HEK293 (cell line): ENCODE measurements around the gene CIITA.
A peak's percentile ranks its signal among the peaks of the same experiment; 100 is the strongest.

Experiments used
- CTCF ChIA-PET: fragments of 350-600 bp; formaldehyde crosslinking; extraction: SDS; loops from one replicate; lab custom pipeline; 2021; ENCODE audit warnings: antibody characterized with exemption; lab: Yijun Ruan, JAX
- POLR2A ChIA-PET: fragments of 300-600 bp; formaldehyde crosslinking; extraction: SDS; loops from one replicate; lab custom pipeline; 2020; ENCODE audit warnings: antibody characterized with exemption, inconsistent platforms; lab: Yijun Ruan, JAX
- H3K27ac ChIP-seq: fragments of 200-500 bp; sonication (Bioruptor generic); 2 replicates; pipeline ENCODE4 v1.5.1; 2014; ENCODE audit warnings: low read depth, low read length, control low read depth, inconsistent platforms; ENCODE audit errors: extremely low read depth
- H3K36me3 ChIP-seq, 2 experiments: fragments of 200-500 bp in 1 of 2; sonication (Bioruptor generic) in 1 of 2; 1 replicate in 1 of 2; 2 replicates in 1 of 2; pipeline ENCODE4 v1.5.1; 2014 to 2017; ENCODE audit warnings: inconsistent platforms in 2 of 2, low read length in 2 of 2; ENCODE audit not compliant: control insufficient read depth in 2 of 2, insufficient read depth in 1 of 2
- H3K4me1 ChIP-seq: fragments of 200-500 bp; sonication (Bioruptor generic); 2 replicates; pipeline ENCODE4 v1.5.1; 2014; ENCODE audit warnings: mild to moderate bottlenecking, low read length, inconsistent platforms; ENCODE audit not compliant: control insufficient read depth, insufficient read depth
- H3K4me3 ChIP-seq: 2 replicates; pipeline ENCODE4 v1.5.1; 2011; ENCODE audit warnings: low read depth, mild to moderate bottlenecking, control low read depth, low read length, moderate library complexity
- H3K9me3 ChIP-seq: fragments of 200-500 bp; sonication (Bioruptor generic); 2 replicates; pipeline ENCODE4 v1.5.1; 2014; ENCODE audit warnings: low read depth, low read length, inconsistent platforms; ENCODE audit not compliant: control insufficient read depth, insufficient read depth
- REST ChIP-seq: fragments of 450-650 bp; formaldehyde crosslinking; IDR thresholded peaks from 2 replicates; pipeline ENCODE4 v1.5.1; 2016; ENCODE audit warnings: missing biosample characterization, missing genetic modification characterization
- TRIM28 ChIP-seq: IDR thresholded peaks from 2 replicates; pipeline ENCODE4 v1.6.1; 2011; ENCODE audit warnings: low read length, control low read depth, borderline replicate concordance
- ZBTB26 ChIP-seq: fragments of 450-650 bp; formaldehyde crosslinking; optimal IDR thresholded peaks from 2 replicates; pipeline ENCODE3; 2016; ENCODE audit warnings: missing biosample characterization, mild to moderate bottlenecking, missing genetic modification characterization
- ZBTB8A ChIP-seq: fragments of 450-650 bp; formaldehyde crosslinking; IDR thresholded peaks from 2 replicates; pipeline ENCODE4 v1.5.1; 2016; ENCODE audit warnings: missing biosample characterization, missing genetic modification characterization
- ZNF138 ChIP-seq: fragments of 450-650 bp; formaldehyde crosslinking; IDR thresholded peaks from 2 replicates; pipeline ENCODE4 v1.5.1; 2016; ENCODE audit warnings: missing biosample characterization, missing genetic modification characterization, borderline replicate concordance
- ZNF280C ChIP-seq: fragments of 450-650 bp; formaldehyde crosslinking; IDR thresholded peaks from 2 replicates; pipeline ENCODE4 v1.5.1; 2016; ENCODE audit warnings: missing biosample characterization, missing genetic modification characterization
- ZNF623 ChIP-seq: fragments of 450-650 bp; formaldehyde crosslinking; IDR thresholded peaks from 2 replicates; pipeline ENCODE4 v1.5.1; 2016; ENCODE audit warnings: missing biosample characterization, missing genetic modification characterization
- TF ChIP-seq, protein P1 (sequence below): fragments of 450-650 bp; formaldehyde crosslinking; IDR thresholded peaks from 2 replicates; pipeline ENCODE4 v1.5.1; 2016; ENCODE audit warnings: missing biosample characterization, missing genetic modification characterization
- TF ChIP-seq, protein P2 (sequence below): fragments of 450-650 bp; formaldehyde crosslinking; IDR thresholded peaks from 2 replicates; pipeline ENCODE4 v1.5.1; 2016; ENCODE audit warnings: missing biosample characterization, missing genetic modification characterization

CIITA gene

DNA sequence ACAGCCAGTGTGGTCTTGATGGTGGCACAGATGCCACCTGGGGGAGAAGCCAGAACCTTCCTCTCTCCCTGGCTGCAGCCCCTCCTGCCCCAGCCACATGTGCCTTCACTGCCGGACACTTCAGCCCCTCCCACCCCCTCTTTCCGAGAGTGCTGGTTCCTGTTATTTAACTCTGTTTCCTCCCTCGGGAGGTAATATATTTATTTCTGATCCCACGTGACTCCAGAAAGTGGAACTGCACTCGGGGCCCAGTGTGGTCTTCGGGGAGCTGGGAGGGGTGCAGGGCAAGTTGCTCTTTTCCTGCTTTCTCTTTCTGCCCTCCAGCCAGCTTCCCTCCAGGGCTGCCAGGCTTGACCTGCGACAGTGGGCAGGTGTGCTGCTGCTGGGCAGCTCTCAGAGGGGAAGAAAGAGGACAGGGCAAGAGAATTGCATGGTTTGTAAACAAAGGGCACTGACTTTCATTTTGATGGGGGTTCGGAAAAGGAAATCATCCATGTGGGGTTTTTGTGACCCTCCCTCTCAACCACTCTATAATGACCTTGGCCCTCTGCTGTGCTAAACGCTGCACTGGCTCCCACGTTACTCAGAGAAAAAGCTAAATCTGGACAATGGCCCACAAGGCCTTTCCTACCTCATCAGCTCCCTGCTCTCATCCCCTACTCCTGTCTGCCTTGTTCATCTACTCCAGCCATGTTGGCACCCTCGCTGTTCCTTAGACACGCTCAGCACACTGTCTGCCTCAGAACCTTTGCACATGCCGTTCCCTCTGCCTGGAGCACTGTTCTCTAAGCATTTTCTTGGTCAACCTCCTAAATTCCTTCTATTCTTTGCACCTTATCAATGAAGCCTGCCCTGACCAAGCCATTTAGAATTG, 8.2 kb upstream of the CIITA start:
- CTCF ChIA-PET = no interaction called here
- TF ChIP-seq, protein P1, sequence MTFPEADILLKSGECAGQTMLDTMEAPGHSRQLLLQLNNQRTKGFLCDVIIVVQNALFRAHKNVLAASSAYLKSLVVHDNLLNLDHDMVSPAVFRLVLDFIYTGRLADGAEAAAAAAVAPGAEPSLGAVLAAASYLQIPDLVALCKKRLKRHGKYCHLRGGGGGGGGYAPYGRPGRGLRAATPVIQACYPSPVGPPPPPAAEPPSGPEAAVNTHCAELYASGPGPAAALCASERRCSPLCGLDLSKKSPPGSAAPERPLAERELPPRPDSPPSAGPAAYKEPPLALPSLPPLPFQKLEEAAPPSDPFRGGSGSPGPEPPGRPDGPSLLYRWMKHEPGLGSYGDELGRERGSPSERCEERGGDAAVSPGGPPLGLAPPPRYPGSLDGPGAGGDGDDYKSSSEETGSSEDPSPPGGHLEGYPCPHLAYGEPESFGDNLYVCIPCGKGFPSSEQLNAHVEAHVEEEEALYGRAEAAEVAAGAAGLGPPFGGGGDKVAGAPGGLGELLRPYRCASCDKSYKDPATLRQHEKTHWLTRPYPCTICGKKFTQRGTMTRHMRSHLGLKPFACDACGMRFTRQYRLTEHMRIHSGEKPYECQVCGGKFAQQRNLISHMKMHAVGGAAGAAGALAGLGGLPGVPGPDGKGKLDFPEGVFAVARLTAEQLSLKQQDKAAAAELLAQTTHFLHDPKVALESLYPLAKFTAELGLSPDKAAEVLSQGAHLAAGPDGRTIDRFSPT (tag by site-specific recombination) = no peak
- peak; percentile 52 for TF ChIP-seq ZNF623 (tag by site-specific recombination)
- no peak for TF ChIP-seq ZNF280C (tag by site-specific recombination)
- POLR2A ChIA-PET = no interaction called here
- H3K36me3 ChIP-seq = no peaks in the 10 kb centered on the region
- no peak overlapping the region for H3K4me3 ChIP-seq
- no peaks in the 10 kb centered on the region for H3K9me3 ChIP-seq
- no peaks in the 10 kb centered on the region for H3K4me1 ChIP-seq
- no peak overlapping the region for H3K27ac ChIP-seq

DNA sequence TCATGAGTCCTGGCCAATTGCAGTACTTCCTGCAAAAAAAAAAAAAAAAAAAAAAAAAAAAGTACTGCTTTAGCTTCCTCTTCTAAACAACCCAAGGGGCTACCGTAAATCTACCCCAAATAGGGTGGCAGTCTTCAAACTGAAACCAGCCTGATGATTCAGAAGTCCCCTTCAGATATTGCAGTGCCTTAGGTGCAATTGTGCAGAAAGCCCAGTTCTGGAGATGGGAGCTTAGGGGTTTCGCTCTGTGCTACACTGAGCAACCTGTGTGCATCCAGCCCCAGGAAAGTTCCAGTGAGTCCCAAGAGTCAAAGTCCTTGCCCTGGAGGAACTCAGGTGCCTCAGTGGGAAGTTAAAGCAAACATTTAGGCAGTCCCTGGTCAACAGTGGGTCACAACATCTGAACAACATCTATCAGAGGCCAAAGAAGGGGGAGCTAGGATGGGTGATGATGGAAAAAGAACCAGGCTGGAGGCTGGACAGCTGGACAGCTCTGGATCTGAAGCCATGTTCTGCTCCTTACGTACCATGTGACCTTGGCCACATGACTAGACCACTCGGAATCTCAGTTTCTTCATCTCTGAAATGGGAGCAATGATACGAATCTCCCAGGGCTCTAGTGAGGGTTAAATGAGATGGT, 6.7 kb upstream of the CIITA start:
- CTCF ChIA-PET = no interaction called here
- no peak overlapping the region for H3K4me3 ChIP-seq
- no peak overlapping the region for H3K27ac ChIP-seq
- H3K9me3 ChIP-seq = no peaks in the 10 kb centered on the region
- no peaks in the 10 kb centered on the region for H3K4me1 ChIP-seq
- TF ChIP-seq, protein P2, sequence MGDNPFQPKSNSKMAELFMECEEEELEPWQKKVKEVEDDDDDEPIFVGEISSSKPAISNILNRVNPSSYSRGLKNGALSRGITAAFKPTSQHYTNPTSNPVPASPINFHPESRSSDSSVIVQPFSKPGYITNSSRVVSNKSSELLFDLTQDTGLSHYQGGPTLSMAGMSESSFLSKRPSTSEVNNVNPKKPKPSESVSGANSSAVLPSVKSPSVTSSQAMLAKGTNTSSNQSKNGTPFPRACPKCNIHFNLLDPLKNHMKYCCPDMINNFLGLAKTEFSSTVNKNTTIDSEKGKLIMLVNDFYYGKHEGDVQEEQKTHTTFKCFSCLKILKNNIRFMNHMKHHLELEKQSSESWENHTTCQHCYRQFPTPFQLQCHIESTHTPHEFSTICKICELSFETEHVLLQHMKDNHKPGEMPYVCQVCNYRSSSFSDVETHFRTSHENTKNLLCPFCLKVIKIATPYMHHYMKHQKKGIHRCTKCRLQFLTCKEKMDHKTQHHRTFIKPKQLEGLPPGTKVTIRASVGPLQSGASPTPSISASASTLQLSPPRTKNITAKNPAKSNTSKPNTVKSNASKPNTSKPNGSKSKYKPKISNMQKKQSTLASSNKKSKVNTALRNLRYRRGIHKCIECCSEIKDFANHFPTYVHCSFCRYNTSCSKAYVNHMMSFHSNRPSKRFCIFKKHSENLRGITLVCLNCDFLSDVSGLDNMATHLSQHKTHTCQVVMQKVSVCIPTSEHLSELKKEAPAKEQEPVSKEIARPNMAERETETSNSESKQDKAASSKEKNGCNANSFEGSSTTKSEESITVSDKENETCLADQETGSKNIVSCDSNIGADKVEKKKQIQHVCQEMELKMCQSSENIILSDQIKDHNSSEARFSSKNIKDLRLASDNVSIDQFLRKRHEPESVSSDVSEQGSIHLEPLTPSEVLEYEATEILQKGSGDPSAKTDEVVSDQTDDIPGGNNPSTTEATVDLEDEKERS (tag by site-specific recombination) = no peak
- TF ChIP-seq REST (tag by site-specific recombination) (peak; percentile 55; the same call in 1 of the 2 replicates), TRIM28 (no peak), ZBTB26 (tag by site-specific recombination) (no peak), ZBTB8A (tag by site-specific recombination) (no peak), ZNF138 (tag by site-specific recombination) (no peak)
- POLR2A ChIA-PET = no interaction called here
- no peaks in the 10 kb centered on the region for H3K36me3 ChIP-seq
